Pancreas (tissue), 10 donors: Measurements from ENCODE around the gene CBFA2T3. TPM values are rescaled to one million over a fixed set of nuclear protein-coding genes. Genes with fewer than 3 reads are reported as not detected.
A peak's percentile ranks its signal among the peaks of the same experiment; 100 is the strongest.

Experiments
- ATAC-seq, 4 donors: fragments of 200-7000 bp; cut with Tn5 transposase; one replicate each; pipeline versions ENCODE4 v1.8.0 to v1.9.1; 2020; ENCODE audit warnings: mild to moderate bottlenecking in 4 of 4, moderate library complexity in 4 of 4
- DNase-seq, 6 donors: peaks; one replicate each; pipeline ENCODE4 v3.0.0-alpha.2; 2020
- FAIRE-seq: peaks from 2 replicates; lab custom pipeline; 2012; peaks lifted over from hg19 to GRCh38; lab: Jason Lieb, UNC
- H3K27ac ChIP-seq, 4 donors: fragments of 200-600 bp; sonication (generic); 1 replicate in 3 of 4; 2 replicates in 1 of 4; pipeline versions ENCODE4 v1.5.0 to v1.8.0; 2020
- H3K27me3 ChIP-seq, 4 donors: fragments of 200-600 bp; one replicate each; pipeline ENCODE4 v1.8.0; 2021
- H3K36me3 ChIP-seq, 3 donors: fragments of 200-600 bp; sonication (generic) in 1 of 3; one replicate each; pipeline versions ENCODE4 v1.5.0 to v1.8.0; 2020 to 2021
- H3K4me1 ChIP-seq, 3 donors: fragments of 200-600 bp; one replicate each; pipeline ENCODE4 v1.8.0; 2021
- H3K4me3 ChIP-seq, 4 donors: fragments of 200-600 bp; sonication (generic) in 2 of 4; one replicate each; pipeline versions ENCODE4 v1.5.0 to v1.8.0; 2020 to 2021
- H3K9me3 ChIP-seq, 4 donors: fragments of 200-600 bp; one replicate each; pipeline ENCODE4 v1.8.0; 2021
- CTCF ChIP-seq, 4 donors: fragments of 200-600 bp; sonication (generic) in 3 of 4; IDR thresholded peaks; one replicate each; pipeline versions ENCODE4 v1.5.0 to v1.8.0; 2021; ENCODE audit warnings: antibody characterized with exemption in 4 of 4
- whole genome bisulfite sequencing, 2 donors: extraction: QIAGEN DNeasy Blood & Tissue Kit; methylation state at CpG; one replicate each; pipeline ENCODE4 v1.1.7; 2013; 5-methylcytosine and 5-hydroxymethylcytosine counted together
- intact Hi-C, 3 donors: fragments of 100-400 bp; cut with DNase I; formaldehyde crosslinking; loops; one replicate each; pipeline versions ENCODE4 v1.11.1 to v1.14.2; 2022
- polyA plus RNA-seq, 2 donors: library from polyadenylated mRNA; stranded (reverse); fragments of 200-250 nt; gene quantifications; one replicate each; pipeline ENCODE4 v1.2.3, GENCODE V29; 2013
- total RNA-seq, 6 donors: library from RNA; stranded (reverse); fragmentation: NEBNext Ultra II Directional in 4 of 6; extraction: Animal tissue kit (Norgen Biotek cat#: 25700) in 4 of 6; gene quantifications; one replicate each; pipeline versions ENCODE4 v1.2.1 to v1.2.4, GENCODE V29; 2021 to 2023
- donor health status: healthy with polysubstance abuse.
- donor health status: DM: no; HTN: no; CAD: no; lungs with moderate emphysema.
- donor health status: DM: no; HTN: no; CAD: no.
- donor health status: control.
- donor health status: control.
- donor health status: Bipolar disorder and iron deficiency.
- donor health status: DM: yes; HTN: yes; CAD: no.
- donor health status: DM: no; HTN: no; CAD: no.
- donor health status: DM: no; HTN: no; CAD: no.
- donor health status: DM: yes; HTN: yes; CAD: no.

Gene CBFA2T3
- total and polyA plus RNA-seq, 8 donors: 8.7 to 27.0 (median 21.9) TPM

- FAIRE-seq: no peak
- Histone ChIP-seq H3K9me3 (no peaks in the 10 kb centered on the region), H3K4me1 (no peaks in the 10 kb centered on the region), H3K4me3 (no peak overlapping the region), H3K27me3 (no peaks in the 10 kb centered on the region), H3K36me3 (no peaks in the 10 kb centered on the region), H3K27ac (no peak overlapping the region)
- TF ChIP-seq CTCF (IDR thresholded peaks at IDR 0.05): no peak
- no peak for ATAC-seq
- WGBS, 2 donors: 82 to 83% methylated on average over 15 of the region's 15 CpGs
- intact Hi-C loops: no loop called here
- DNase-seq: peak in 1 of 6 donors; percentile 41
Measured at GRCh38 chr16:88951501-88951900, 25.5 kb downstream of the CBFA2T3 start.

GRCh38 chr16:88948781-88949490, 28.1 kb downstream of the CBFA2T3 start:
- no peak overlapping the region for H3K4me3 ChIP-seq
- H3K27ac ChIP-seq: no peak overlapping the region
- no peak for TF ChIP-seq CTCF (IDR thresholded peaks at IDR 0.05)
- no peaks in the 10 kb centered on the region for H3K4me1 ChIP-seq
- FAIRE-seq (no peak), DNase-seq (peak in 1 of 6 donors; percentile 14), ATAC-seq (no peak)
- no peaks in the 10 kb centered on the region for H3K27me3 ChIP-seq
- H3K9me3 ChIP-seq: no peaks in the 10 kb centered on the region
- intact Hi-C loops: loop anchor here in 1 of 3 donors (10.0 kb wide), 1 partner anchor 266 kb away; the partner anchor contains the start of gene ZNF778
- 63 to 69% methylated on average over 17 of the region's 17 CpGs for WGBS, 2 donors
- no peaks in the 10 kb centered on the region for H3K36me3 ChIP-seq

- TF ChIP-seq CTCF (IDR thresholded peaks at IDR 0.05): no peak
- Histone ChIP-seq H3K27ac (no peak overlapping the region), H3K4me1 (no peaks in the 10 kb centered on the region), H3K9me3 (no peaks in the 10 kb centered on the region), H3K4me3 (no peak overlapping the region), H3K36me3 (no peaks in the 10 kb centered on the region), H3K27me3 (no peaks in the 10 kb centered on the region)
- WGBS, 2 donors: 73 to 81% methylated on average over 10 of the region's 10 CpGs
- intact Hi-C loops: loop anchor here in 1 of 3 donors (10.0 kb wide), 1 partner anchor 269 kb away; the partner anchor contains the start of gene ZNF778
- FAIRE-seq (no peak), ATAC-seq (no peak), DNase-seq (peak in 1 of 6 donors; percentile 10)
Measured at GRCh38 chr16:88945473-88945872, 31.5 kb downstream of the CBFA2T3 start.

- no peak for FAIRE-seq
- Histone ChIP-seq H3K4me3 (no peak overlapping the region), H3K36me3 (no peaks in the 10 kb centered on the region), H3K27ac (no peak overlapping the region), H3K9me3 (no peaks in the 10 kb centered on the region), H3K27me3 (no peaks in the 10 kb centered on the region), H3K4me1 (peaks cover 0 to 5% (median 0%) of the 10 kb centered on the region in 3 donors)
- intact Hi-C loops: loop anchor here in 1 of 3 donors (10.0 kb wide), 1 partner anchor 271 kb away; the partner anchor contains the start of gene ZNF778
- peak in 1 of 6 donors; percentile 55 for DNase-seq
- no peak for ATAC-seq
- TF ChIP-seq CTCF (IDR thresholded peaks at IDR 0.05): no peak
- WGBS, 2 donors: 92 to 94% methylated on average over 20 of the region's 20 CpGs
Measured at GRCh38 chr16:88943741-88944140, 33.3 kb downstream of the CBFA2T3 start.
